WTC11 (cell line): Measurements from ENCODE around the gene PHLDB3.

Experiments
- ATF3 ChIP-seq: sonication (generic); formaldehyde crosslinking; conservative IDR thresholded peaks from 2 replicates; pipeline ENCODE4 v1.8.1; 2022; ENCODE audit warnings: mild to moderate bottlenecking, missing genetic modification reagents
- CTCF ChIP-seq: fragments of 200-600 bp; IDR thresholded peaks from 2 replicates; pipeline ENCODE4 v1.8.0; 2022; ENCODE audit warnings: antibody characterized with exemption
- E2F1 ChIP-seq: sonication (generic); formaldehyde crosslinking; IDR thresholded peaks from 2 replicates; pipeline ENCODE4 v1.8.0; 2022; ENCODE audit warnings: mild to moderate bottlenecking, missing genetic modification reagents
- E2F4 ChIP-seq: sonication (generic); formaldehyde crosslinking; IDR thresholded peaks from 2 replicates; pipeline ENCODE4 v1.8.1; 2022; ENCODE audit warnings: low read depth, mild to moderate bottlenecking, moderate library complexity, missing genetic modification reagents, borderline replicate concordance
- GABPB1 ChIP-seq: sonication (generic); formaldehyde crosslinking; IDR thresholded peaks from 2 replicates; pipeline ENCODE4 v1.8.1; 2023; ENCODE audit warnings: mild to moderate bottlenecking, missing genetic modification reagents
- HMGXB4 ChIP-seq: sonication (generic); formaldehyde crosslinking; IDR thresholded peaks from 2 replicates; pipeline ENCODE4 v1.8.1; 2023; ENCODE audit warnings: mild to moderate bottlenecking, moderate library complexity, missing genetic modification reagents
- IRF2 ChIP-seq: sonication (generic); formaldehyde crosslinking; IDR thresholded peaks from 2 replicates; pipeline ENCODE4 v1.8.0; 2022; ENCODE audit warnings: low read depth, missing genetic modification reagents, borderline replicate concordance
- JUN ChIP-seq: sonication (generic); formaldehyde crosslinking; IDR thresholded peaks from 2 replicates; pipeline ENCODE4 v1.8.0; 2023; ENCODE audit warnings: mild to moderate bottlenecking, missing genetic modification reagents
- MAX ChIP-seq: sonication (generic); formaldehyde crosslinking; IDR thresholded peaks from 2 replicates; pipeline ENCODE4 v1.8.0; 2022; ENCODE audit warnings: mild to moderate bottlenecking, missing genetic modification reagents
- MXD4 ChIP-seq: fragments of 250-450 bp; sonication (Bioruptor Pico); IDR thresholded peaks from 2 replicates; pipeline ENCODE4 v1.8.0; 2021; ENCODE audit warnings: mild to moderate bottlenecking, moderate library complexity, borderline replicate concordance
- SMAD3 ChIP-seq: sonication (generic); formaldehyde crosslinking; IDR thresholded peaks from 2 replicates; pipeline ENCODE4 v1.8.0; 2022; ENCODE audit warnings: missing genetic modification reagents, mild to moderate bottlenecking, borderline replicate concordance
- SP1 ChIP-seq: sonication (generic); formaldehyde crosslinking; conservative IDR thresholded peaks from 2 replicates; pipeline ENCODE4 v1.8.1; 2022; ENCODE audit warnings: missing genetic modification reagents

DNA sequence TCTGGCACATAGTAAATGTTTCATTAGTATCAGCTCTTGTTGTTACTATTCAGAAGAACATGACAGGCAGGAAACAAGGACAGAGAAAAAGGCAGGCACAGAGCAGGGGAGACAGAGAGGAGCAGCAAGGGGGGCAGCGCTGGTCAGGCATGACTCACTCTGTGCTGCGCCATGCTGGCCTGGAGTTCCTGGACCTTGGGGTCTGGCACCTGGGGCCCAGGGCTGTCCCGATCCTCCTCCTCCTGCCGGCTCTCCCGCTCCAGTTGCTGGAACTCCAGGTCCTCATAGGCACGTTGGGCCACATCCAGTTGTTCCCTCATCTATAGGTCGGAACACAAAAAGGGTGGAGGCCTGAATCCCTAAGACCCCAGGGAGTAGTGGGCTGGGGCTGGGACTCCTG, 7.6 kb downstream of the PHLDB3 start:
- no peak for TF ChIP-seq CTCF
- no peak for TF ChIP-seq JUN (CRISPR knock-in tag)
- TF ChIP-seq MAX: no peak
- TF ChIP-seq HMGXB4 (CRISPR knock-in tag): no peak
- TF ChIP-seq SP1 (CRISPR knock-in tag): no peak
- no peak for TF ChIP-seq E2F1 (CRISPR knock-in tag)
- TF ChIP-seq GABPB1 (CRISPR knock-in tag): no peak
- TF ChIP-seq IRF2 (CRISPR knock-in tag): no peak
- TF ChIP-seq ATF3 (CRISPR knock-in tag): no peak
- TF ChIP-seq SMAD3 (CRISPR knock-in tag): no peak
- TF ChIP-seq MXD4 (CRISPR knock-in tag): no peak
- no peak for TF ChIP-seq E2F4 (CRISPR knock-in tag)
